Measurements from ENCODE around the gene OR1F1.
"Not testable (repeated sequence)": the region's sequence is repeated elsewhere in the genome, so short reads cannot be mapped to it uniquely, and the experiment has no call there.

Gene OR1F1

DNA sequence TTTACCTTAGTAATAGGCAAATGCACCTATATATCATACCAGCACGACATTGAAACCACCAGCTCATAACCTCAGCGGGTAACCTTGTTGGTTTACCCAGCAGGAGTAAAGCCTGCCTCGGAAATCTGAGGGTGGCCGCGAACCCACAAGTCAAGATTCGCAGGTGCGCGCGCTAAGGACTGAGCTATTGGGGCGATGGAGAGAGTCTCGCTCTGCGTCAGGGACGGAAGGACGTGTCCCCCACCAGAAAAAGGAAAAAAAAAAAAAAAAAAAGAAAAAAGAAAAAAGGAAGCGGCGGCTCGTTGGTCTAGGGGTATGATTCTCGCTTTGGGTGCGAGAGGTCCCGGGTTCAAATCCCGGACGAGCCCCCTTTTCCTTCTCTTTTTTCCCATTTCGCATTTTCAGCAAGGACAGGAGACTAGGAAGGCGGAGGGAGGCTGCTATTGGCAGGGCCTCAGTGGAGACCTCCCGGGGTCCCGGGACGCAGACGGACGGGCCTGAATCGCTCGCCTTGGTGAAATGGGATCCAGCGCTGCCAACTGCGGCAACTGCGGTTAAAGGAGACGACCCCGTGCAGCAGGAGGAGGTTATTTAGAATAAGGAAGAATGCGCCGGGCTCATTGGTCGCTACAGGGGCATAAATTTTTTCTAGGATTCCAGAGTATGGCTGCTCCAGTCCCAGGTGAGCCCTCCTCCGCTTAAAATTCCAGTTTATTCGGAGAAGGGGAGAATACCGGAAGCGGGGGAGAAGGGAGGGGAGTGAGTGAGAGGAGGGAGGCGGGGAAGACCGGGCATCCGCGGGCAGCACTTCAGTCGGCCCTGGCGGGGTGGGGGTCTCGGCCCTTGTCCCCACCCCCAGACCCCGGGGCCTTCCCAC is at the start of gene OR1F1:
Gene OR1F1 (plus strand): TSS at position 407 of the 877 bp plus-strand sequence.
- DNase-seq (ENCODE audit: low read depth) = peak; percentile 81

DNA sequence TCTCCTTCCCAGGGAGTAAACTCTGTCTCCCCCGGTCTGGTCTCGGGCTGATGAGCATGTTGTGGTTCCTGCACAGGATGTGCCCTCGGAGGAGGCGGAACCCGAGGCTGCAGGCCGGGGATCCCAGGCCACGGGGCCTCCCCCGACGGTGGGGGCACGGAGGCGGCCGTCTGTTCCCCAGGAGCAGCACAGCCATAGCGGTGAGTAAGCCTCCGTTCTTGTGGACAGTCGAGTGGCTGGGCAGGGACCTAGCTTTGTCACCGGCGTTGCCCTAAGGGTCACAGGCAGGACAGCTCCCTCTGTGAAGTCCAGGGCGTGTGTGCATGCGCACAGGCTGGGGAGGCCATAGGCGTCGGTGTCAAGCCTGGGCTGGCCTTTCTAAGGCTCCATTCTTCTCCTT is 49.7 kb upstream of the OR1F1 start:
- no peak for DNase-seq (ENCODE audit: low read depth)

DNA sequence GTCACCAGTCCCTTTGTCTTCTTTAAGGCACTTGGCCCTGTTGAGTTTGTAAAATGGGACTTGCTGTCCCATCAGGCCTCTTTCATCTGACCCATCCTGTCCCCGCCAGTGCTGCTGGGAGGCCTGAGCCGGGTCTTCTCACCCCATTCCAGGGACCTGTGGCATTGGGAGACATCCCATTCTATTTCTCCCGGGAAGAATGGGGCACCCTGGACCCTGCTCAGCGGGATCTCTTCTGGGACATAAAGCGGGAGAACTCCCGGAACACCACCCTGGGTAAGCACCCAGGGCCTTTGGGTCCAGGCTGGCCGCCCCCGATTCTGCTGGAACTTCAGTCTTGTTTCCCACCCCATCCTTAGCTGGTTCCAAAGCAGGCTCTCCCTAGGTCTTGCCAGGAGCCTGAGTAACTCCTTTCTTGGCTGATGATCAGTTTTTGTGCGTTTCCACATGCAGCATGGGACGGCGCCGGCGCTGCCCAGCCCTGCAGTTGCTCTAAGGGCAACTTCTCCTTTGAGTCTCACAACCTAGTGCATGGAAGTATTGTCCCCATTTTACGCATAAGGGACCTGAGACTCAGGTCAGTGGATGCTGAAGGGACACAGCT is 49.1 kb upstream of the OR1F1 start:
- no peak for DNase-seq (ENCODE audit: low read depth)

DNA sequence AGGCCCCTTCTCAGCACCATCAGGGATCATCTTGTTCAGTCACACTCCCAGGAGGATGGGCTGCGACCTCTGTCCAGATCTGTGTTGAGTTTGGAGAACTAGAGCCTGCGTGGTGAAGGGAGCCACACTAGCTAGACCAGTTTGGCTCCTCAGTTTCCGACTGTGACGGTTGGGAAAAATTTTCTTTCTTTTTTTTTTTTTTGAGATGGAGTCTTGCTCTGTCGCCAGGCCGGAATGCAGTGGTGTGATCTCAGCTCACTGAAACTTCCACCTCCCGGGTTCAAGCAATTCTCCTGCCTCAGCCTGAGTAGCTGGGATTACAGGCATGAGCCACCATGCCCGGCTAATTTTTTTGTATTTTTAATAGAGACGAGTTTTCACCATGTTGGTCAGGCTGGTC is 48.4 kb upstream of the OR1F1 start:
- not testable (repeated sequence) for DNase-seq (ENCODE audit: low read depth)

DNA sequence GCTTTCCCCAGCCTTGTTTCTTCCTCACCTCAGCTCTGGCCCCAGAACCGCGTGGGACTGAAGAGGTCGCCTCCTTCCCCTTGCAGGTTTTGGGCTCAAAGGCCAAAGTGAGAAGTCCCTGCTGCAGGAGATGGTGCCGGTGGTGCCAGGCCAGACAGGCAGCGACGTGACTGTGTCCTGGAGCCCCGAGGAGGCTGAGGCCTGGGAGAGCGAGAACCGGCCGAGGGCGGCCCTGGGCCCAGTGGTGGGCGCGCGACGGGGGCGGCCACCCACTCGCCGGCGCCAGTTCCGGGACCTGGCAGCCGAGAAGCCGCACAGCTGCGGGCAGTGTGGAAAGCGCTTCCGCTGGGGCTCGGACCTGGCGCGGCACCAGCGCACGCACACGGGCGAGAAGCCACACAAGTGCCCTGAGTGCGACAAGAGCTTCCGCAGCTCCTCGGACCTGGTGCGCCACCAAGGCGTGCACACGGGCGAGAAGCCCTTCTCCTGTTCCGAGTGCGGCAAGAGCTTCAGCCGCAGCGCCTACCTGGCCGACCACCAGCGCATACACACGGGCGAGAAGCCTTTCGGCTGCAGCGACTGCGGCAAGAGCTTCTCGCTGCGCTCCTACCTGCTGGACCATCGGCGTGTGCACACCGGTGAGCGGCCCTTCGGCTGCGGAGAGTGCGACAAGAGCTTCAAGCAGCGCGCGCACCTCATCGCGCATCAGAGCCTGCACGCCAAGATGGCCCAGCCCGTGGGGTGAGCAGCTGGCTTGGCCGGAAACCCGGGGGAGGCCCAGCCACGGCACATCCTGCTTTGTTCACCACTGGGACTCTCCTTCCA is 47.2 kb upstream of the OR1F1 start:
- DNase-seq (ENCODE audit: low read depth) = no peak

DNA sequence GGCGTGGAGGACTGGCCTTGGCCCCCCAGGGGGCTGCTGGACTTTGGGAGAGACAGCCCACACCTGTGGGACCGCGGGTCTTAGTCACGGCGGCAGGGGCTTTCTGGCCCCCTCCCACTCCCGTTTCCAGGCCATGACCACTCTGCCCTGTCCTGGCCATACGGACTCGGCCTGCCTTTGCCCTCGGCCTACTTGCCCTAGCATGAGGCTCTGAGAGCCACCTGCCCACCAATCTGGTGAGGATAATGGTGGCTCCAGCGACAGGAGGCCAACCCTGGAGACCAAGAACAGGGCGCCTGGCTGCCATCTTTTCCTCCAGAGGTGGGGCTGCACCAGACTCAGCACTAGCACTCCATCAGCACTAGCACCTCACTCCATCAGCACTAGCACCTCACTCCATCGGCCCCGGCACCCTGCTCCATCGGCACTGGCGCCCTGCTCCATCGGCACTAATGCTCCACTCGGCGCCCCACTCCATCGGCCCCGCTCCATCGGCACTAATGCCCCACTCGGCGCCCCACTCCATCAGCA is 46.2 kb upstream of the OR1F1 start:
- no peak for DNase-seq (ENCODE audit: low read depth)

DNA sequence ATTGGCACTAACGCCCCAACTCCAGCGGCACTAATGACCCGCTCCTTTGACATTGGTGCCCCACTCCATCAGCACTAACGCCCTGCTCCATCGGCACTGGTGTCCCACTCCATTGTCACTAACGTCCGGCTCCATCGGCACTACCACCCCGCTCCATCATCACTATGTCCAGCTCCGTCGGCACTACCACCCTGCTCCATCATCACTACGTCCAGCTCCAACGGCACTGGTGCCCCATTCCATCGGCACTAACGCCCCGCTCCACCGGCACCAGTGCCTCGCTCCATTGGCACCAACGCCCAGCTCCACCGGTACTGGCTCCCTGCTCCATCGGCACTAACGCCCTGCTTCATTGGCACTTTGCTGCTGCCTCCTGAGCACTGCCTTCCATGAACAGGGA is 45.7 kb upstream of the OR1F1 start:
- no peak for DNase-seq (ENCODE audit: low read depth)

DNA sequence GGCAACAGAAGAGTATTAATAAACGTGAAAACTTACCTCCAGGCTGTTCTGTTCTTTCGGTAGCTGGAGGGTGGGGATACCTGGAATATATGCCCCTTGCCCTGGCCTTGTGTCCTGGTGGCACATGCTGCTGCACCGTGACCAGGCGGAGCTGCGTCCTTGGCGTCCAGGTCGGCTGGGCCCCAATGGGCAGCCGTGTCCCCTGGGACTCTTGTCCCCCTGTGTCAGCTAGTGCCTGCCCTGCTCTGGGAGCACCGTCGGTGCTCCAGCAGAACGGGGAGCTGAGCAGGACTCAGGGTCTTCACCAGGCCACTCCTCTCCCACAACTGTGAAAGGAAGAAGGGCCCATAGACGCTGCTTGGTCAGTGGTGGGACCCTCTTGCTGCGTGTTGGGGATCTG is 45.2 kb upstream of the OR1F1 start:
- no peak for DNase-seq (ENCODE audit: low read depth)

DNA sequence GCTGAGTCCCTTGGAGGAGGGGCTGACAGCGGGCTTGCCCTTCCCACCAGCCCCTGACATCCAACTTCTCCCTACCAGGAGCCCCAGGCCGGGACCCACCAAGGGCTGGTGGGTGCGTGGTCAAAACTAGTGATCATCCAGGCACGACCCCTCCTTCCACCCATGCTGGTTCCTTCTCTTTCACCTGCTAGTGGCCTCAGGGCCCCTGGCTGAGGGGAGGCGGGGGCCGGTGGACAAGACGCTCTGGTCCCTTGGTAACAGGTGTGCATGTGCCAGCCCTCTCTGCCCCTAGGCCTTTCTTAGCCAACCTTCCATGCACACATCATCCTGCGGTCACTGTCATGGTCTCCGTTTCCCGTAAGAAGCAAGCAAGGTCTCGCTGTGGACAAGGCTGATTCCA is 44.8 kb upstream of the OR1F1 start:
- no peak for DNase-seq (ENCODE audit: low read depth)

DNA sequence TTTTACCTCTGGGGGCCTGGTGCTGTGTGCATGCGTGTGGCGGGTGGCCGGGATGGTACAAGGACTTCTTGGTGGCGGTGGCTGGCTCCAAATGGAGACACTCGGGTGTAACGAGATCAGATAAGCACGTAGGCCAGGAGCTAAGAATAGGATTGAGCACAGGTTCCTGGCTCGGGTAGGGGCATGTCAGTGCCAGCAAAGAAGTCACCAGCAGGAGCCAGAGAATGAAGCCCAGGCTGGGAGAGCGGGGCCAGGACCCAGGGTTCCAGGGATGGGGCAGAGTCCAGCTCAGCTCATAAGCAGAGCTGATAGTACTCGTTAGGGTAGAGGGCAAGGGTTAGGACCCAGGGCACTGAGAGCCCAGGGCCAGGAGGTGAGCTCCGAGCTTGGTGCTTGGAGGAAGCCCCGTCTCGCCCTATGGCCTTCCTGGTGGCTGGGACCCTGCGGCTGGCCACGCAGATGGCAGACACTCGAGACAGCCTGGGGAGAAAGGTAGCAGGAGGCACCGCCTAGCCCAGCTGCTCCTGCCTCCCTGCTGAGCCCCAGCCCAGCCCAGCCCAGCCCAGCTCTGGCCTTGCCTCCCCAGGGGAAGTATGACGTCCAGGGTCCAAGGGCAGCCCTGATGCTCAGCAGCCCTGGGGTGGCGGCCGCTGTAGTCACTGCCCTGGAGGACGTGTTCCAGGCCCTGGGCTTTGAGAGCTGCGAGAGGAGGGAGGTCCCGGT is 44.2 kb upstream of the OR1F1 start:
- DNase-seq (ENCODE audit: low read depth) = no peak

DNA sequence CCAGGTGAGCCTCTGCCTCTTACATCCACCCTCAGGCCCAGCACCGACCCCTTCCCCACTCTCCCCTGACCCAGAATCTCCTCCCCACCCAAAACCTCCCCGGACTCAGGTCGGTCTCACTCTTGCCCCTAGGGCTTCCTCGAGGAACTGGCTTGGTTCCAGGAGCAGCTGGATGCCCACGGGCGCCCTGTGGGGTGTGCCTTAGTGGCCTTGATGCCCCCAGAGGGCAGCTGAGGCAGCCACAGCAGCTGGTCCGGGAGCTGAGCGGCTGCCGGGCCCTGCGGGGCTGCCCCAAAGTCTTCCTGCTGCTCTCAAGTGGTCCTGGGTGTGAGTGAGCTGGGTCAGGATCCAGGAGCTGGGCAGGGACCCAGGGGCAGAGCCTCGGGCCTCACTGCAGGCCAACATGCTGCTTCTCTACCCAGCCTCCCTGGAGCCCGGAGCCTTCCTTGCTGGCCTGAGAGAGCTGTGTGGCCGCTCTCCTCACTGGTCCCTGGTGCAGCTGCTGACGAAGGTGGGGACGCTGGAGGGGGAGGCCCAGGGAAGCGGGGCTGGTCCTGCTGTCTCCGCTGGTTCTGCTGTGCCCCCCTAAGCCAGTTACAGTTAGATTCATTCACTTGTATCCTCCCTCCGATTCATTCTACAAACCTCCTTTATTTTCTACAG is 43.6 kb upstream of the OR1F1 start:
- no peak for DNase-seq (ENCODE audit: low read depth)

DNA sequence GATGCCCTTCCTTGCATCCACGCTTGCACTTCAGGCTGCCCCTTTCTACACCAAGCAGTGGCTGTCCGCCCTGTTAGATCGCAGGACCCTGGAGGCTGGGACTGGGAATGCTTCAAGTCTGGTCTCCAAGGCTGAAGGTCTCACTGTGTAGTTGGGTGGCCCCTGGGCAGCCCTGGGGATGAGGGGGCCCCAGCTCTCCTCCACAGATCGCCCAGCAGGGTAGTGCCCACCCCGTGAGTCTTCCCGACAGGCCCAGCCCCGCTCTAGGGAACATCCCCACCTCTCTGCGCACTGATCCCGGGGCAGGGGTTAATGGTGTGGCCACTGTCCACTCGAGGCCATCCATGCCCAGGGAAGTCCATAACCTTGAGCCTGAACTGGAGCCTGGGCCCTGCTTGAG is 42.9 kb upstream of the OR1F1 start:
- no peak for DNase-seq (ENCODE audit: low read depth)

DNA sequence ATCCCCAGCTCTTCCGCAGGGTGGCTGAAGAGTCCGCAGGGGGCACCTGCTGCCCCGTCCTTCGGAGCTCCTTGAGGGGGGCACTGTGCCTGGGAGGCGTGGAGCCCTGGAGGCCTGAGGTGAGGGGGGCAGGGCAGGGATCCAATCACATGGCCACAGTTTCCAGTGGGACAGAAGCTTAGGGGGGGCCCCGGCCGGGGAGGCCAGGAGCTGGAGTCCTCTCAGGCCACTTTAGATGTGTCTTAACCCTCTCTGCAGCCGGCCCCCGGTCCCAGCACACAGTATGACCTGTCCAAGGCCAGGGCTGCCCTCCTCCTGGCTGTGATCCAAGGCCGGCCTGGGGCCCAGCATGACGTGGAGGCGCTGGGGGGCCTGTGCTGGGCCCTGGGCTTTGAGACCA is 42.3 kb upstream of the OR1F1 start:
- DNase-seq (ENCODE audit: low read depth) = no peak

DNA sequence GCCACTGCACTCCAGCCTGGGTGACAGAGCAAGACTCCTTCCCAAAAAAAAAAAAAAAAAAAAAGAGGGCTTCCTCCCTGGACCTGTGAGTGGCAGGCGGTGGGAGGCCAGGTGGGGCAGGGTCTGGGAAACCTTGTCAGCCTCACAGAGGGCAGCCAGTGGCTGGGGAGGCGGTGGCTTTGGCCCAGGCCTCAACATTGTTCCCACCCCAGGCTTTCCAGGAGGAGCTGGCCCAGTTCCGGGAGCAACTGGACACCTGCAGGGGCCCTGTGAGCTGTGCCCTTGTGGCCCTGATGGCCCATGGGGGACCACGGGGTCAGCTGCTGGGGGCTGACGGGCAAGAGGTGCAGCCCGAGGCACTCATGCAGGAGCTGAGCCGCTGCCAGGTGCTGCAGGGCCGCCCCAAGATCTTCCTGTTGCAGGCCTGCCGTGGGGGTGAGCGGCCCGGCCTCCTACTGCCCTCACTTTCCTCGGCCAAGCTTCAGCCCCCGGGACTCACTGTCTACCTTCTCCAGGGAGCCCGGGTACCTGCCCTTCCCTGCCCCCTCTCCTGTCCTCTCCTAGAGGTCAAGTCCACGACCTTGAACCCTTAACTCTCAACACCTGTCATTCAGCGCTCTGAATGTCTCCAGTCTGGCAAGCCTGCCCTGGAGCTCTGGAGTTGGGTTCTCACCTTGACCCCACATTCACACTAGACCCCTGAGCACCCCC is 40.8 kb upstream of the OR1F1 start:
- no peak for DNase-seq (ENCODE audit: low read depth)

DNA sequence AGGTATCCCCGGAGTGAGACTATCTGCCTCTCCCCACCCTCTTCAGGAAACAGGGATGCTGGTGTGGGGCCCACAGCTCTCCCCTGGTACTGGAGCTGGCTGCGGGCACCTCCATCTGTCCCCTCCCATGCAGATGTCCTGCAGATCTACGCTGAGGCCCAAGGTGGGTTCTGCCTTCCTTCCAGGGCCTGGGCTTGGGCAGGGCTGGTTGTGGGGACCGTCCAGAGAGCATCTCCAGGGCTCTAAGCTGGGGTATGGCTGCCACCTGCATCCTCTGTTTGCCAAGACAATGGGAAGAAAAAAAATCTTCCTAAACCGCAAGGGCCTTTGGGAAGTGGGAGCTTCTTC is 40.3 kb upstream of the OR1F1 start:
- no peak for DNase-seq (ENCODE audit: low read depth)

DNA sequence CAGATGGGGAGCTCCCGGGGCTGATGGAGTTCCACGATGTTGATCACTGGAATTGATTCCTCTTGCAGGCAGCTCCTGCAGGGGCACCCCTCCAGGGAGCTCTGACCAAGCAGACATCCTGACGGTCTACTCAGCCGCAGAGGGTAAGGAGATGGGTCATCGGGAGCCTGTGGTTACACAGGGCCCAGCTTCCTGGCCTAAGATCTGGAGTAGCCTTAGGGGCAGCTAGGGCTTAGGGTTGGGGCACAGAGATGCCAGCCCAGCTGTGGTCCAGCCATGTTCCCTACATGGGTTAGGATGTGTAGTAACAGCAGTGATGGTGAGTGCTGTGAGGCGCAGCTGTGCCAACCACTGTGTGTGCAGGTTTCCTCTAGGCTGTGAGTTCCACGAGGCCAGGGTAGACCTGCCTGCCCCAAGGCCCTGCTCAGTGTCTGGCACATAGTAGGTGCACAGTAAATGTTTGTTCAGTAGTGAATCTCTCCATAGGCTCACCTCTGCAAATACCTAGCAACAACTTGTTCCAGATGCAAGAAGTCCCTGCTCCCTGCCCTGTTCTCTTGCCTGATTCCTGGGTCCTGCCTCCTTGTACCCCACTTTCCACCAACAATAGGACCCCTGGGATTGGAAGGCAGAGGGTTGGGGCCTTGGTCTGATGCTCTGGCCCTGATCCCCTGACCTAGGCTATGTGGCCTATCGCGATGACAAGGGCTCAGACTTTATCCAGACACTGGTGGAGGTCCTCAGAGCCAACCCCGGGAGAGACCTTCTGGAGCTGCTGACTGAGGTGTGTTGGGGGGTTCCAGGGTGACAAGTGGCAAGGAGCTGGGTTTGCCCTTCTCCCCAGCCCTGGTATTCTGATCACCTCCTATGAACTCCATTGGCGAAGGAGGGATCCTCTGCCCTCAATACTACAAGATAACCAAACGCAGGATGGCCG is 39.5 kb upstream of the OR1F1 start:
- DNase-seq (ENCODE audit: low read depth) = no peak

DNA sequence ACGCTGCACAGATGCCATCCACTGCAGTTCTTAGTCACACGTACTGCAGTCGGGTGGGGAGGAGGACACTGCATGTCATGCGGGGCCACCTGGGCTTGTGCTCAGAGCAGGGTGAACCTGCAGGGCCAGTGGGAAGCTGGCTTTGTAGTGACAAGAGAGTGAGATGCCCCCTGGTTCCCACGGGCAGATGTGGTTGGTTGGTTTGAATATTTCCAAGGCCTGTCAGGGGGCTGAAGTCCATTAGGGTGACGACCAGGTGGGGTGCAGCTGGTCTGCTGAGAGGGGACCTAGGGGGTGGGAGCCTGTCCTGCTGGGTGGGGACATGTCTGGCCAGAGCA is 38.8 kb upstream of the OR1F1 start:
- no peak for DNase-seq (ENCODE audit: low read depth)

DNA sequence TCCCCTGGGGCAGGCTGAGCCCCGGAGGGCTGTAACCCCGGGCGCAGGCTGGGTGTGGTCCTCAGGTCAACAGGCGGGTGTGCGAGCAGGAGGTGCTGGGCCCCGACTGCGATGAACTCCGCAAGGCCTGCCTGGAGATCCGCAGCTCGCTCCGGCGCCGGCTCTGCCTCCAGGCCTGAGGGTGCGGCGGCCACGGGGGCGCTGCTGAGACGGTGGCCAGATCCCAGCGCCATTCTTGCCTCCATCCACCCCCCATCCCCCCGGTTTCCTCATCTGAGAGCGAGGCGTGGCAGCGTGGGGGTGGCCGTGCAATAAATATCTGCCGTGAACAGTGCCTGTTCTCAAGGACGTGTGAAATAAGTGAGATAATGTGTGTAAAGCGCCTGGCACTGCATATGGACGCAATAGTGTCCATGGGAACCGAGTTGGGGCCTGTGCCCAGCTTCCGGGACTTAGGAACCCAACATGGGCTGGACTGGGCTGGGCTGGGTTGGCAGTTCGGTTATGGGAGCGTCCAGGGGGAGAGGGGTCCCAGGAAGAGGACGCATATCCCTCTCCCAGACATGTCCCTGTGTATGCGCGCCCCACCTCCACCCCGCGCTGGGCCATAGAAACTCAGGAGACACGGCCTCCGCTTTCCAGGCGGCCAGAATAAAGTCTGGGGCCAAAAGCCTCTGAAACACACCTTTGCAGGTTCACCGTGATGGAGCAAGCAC is 38.2 kb upstream of the OR1F1 start:
- no peak for DNase-seq (ENCODE audit: low read depth)

All from activated T-cell treated with anti-CD3 and anti-CD28 coated beads for 48 hours (primary cell).